Measurements from ENCODE around the gene ABCB8. TPM values are rescaled to one million over a fixed set of nuclear protein-coding genes. Genes with fewer than 3 reads are reported as not detected.

Gene ABCB8
- total and polyA plus RNA-seq, 9 of the 15 experiments (the other 6 are each of a cell fraction or from before 2014, with no cell fraction given): 7.6 to 106 (median 36.3) TPM

DNA sequence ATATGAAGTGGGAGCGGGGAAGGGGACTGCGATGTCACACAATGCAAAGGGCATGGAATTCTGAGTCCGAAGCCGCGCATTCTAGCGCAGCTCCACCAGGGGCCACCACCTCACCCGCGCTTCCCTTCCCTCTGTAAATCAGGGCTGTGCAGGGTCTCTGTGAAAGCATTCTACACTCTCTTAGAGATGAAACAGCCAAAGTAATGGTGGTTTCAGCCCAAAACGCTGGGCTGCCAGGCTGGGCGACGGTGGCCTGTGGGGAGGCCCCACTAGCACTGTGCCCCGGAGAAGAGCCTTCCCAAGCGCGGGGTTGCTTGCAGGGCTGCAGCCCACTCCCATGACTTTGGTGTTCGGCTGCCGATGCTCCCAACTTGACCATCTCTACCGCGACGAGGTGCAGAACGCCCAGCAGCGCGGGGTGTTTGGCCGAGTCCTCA is 15.3 kb upstream of the ABCB8 start (continued):
- TF ChIP-seq, protein P1, sequence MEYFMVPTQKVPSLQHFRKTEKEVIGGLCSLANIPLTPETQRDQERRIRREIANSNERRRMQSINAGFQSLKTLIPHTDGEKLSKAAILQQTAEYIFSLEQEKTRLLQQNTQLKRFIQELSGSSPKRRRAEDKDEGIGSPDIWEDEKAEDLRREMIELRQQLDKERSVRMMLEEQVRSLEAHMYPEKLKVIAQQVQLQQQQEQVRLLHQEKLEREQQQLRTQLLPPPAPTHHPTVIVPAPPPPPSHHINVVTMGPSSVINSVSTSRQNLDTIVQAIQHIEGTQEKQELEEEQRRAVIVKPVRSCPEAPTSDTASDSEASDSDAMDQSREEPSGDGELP (CRISPR knock-in tag; IDR thresholded peaks at IDR 0.05; ENCODE audit: borderline replicate concordance): peak; percentile 47; the same call in 1 of the 2 replicates
- TF ChIP-seq C11orf30 (IDR thresholded peaks at IDR 0.05; ENCODE audit: low read depth): no peak
- TF ChIP-seq, protein P2, sequence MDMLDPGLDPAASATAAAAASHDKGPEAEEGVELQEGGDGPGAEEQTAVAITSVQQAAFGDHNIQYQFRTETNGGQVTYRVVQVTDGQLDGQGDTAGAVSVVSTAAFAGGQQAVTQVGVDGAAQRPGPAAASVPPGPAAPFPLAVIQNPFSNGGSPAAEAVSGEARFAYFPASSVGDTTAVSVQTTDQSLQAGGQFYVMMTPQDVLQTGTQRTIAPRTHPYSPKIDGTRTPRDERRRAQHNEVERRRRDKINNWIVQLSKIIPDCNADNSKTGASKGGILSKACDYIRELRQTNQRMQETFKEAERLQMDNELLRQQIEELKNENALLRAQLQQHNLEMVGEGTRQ (CRISPR knock-in tag; IDR thresholded peaks at IDR 0.05): no peak
- TF ChIP-seq ZC3H8 (IDR thresholded peaks at IDR 0.05): no peak
- no peak for TF ChIP-seq ELF4 (CRISPR knock-in tag; IDR thresholded peaks at IDR 0.05)
- TF ChIP-seq DACH1 (IDR thresholded peaks at IDR 0.05; ENCODE audit: partially characterized antibody): no peak
- no peak for TF ChIP-seq ZNF274 (IDR thresholded peaks at IDR 0.05; ENCODE audit: borderline replicate concordance, low read depth, low read length)
- TF ChIP-seq KLF13 (tag; IDR thresholded peaks at IDR 0.05; ENCODE audit: borderline replicate concordance, low read depth): no peak
- TF ChIP-seq GTF2A2 (tag; IDR thresholded peaks at IDR 0.05): no peak
- TF ChIP-seq, protein P3, sequence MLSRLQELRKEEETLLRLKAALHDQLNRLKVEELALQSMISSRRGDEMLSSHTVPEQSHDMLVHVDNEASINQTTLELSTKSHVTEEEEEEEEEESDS (CRISPR knock-in tag; IDR thresholded peaks at IDR 0.05): no peak
- no peak for TF ChIP-seq KDM5B (IDR thresholded peaks at IDR 0.05; ENCODE audit: insufficient replicate concordance, low read depth, low read length)
- TF ChIP-seq, protein P4, sequence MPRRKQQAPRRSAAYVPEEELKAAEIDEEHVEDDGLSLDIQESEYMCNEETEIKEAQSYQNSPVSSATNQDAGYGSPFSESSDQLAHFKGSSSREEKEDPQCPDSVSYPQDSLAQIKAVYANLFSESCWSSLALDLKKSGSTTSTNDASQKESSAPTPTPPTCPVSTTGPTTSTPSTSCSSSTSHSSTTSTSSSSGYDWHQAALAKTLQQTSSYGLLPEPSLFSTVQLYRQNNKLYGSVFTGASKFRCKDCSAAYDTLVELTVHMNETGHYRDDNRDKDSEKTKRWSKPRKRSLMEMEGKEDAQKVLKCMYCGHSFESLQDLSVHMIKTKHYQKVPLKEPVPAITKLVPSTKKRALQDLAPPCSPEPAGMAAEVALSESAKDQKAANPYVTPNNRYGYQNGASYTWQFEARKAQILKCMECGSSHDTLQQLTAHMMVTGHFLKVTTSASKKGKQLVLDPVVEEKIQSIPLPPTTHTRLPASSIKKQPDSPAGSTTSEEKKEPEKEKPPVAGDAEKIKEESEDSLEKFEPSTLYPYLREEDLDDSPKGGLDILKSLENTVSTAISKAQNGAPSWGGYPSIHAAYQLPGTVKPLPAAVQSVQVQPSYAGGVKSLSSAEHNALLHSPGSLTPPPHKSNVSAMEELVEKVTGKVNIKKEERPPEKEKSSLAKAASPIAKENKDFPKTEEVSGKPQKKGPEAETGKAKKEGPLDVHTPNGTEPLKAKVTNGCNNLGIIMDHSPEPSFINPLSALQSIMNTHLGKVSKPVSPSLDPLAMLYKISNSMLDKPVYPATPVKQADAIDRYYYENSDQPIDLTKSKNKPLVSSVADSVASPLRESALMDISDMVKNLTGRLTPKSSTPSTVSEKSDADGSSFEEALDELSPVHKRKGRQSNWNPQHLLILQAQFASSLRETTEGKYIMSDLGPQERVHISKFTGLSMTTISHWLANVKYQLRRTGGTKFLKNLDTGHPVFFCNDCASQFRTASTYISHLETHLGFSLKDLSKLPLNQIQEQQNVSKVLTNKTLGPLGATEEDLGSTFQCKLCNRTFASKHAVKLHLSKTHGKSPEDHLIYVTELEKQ (CRISPR knock-in tag; IDR thresholded peaks at IDR 0.05): 0 out of 2 replicates have a peak, but pooled peaks have one; percentile 36
- TF ChIP-seq, protein P5, sequence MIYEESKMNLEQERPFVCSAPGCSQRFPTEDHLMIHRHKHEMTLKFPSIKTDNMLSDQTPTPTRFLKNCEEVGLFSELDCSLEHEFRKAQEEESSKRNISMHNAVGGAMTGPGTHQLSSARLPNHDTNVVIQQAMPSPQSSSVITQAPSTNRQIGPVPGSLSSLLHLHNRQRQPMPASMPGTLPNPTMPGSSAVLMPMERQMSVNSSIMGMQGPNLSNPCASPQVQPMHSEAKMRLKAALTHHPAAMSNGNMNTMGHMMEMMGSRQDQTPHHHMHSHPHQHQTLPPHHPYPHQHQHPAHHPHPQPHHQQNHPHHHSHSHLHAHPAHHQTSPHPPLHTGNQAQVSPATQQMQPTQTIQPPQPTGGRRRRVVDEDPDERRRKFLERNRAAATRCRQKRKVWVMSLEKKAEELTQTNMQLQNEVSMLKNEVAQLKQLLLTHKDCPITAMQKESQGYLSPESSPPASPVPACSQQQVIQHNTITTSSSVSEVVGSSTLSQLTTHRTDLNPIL (CRISPR knock-in tag; IDR thresholded peaks at IDR 0.05): no peak
- TF ChIP-seq U2AF2 (optimal IDR thresholded peaks at IDR 0.05; ENCODE audit: low read depth, low read length): no peak
- TF ChIP-seq ZNF23 (CRISPR knock-in tag; IDR thresholded peaks at IDR 0.05): no peak
- TF ChIP-seq SMC3 (conservative IDR thresholded peaks at IDR 0.05; ENCODE audit: insufficient read depth, low read depth, low read length): peak; percentile 48; the same call in 1 of the 2 replicates
- 0 out of 2 replicates have a peak, but pooled peaks have one; percentile 17 for TF ChIP-seq ZNF583 (CRISPR knock-in tag; IDR thresholded peaks at IDR 0.05)
- no peak for TF ChIP-seq NEUROD1 (IDR thresholded peaks at IDR 0.05; ENCODE audit: borderline replicate concordance, low read depth, low read length, partially characterized antibody)
- TF ChIP-seq ZNF133 (CRISPR knock-in tag; IDR thresholded peaks at IDR 0.05): no peak
- TF ChIP-seq, protein P6, sequence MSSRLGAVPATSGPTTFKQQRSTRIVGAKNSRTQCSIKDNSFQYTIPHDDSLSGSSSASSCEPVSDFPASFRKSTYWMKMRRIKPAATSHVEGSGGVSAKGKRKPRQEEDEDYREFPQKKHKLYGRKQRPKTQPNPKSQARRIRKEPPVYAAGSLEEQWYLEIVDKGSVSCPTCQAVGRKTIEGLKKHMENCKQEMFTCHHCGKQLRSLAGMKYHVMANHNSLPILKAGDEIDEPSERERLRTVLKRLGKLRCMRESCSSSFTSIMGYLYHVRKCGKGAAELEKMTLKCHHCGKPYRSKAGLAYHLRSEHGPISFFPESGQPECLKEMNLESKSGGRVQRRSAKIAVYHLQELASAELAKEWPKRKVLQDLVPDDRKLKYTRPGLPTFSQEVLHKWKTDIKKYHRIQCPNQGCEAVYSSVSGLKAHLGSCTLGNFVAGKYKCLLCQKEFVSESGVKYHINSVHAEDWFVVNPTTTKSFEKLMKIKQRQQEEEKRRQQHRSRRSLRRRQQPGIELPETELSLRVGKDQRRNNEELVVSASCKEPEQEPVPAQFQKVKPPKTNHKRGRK (tag; IDR thresholded peaks at IDR 0.05): no peak
- no peak for TF ChIP-seq BRD4 (IDR thresholded peaks at IDR 0.05)
- no peak for TF ChIP-seq ELF1 (tag; IDR thresholded peaks at IDR 0.05)

Measured in K562 (cell line).